HG02840 (cell line): ENCODE data around the gene FAM83E.

ENCODE experiments used
- ATAC-seq: cut with Tn5 transposase; IDR thresholded peaks from one replicate; pipeline ENCODE4 v1.9.1; 2021; ENCODE audit warnings: mild to moderate bottlenecking, moderate library complexity, moderate number of reproducible peaks; ENCODE audit not compliant: unreplicated experiment, low FRiP score

The FAM83E gene

DNA sequence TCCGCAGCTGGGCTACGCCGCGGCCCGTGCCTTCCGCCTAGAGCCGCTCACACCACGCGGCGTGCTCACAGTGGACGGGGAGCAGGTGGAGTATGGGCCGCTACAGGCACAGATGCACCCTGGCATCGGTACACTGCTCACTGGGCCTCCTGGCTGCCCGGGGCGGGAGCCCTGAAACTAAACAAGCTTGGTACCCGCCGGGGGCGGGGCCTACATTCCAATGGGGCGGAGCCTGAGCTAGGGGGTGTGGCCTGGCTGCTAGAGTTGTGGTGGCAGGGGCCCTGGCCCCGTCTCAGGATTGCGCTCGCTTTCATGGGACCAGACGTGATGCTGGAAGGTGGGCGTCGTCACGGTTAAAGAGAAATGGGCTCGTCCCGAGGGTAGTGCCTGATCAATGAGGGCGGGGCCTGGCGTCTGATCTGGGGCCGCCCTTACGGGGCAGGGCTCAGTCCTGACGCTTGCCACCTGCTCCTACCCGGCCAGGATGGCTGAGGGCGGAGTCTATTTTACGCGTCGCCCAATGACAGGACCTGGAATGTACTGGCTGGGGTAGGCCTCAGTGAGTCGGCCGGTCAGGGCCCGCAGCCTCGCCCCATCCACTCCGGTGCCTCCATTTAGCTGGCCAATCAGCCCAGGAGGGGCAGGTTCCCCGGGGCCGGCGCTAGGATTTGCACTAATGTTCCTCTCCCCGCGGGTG lies 14.9 kb upstream of the FAM83E start:
- ATAC-seq: no peak

DNA sequence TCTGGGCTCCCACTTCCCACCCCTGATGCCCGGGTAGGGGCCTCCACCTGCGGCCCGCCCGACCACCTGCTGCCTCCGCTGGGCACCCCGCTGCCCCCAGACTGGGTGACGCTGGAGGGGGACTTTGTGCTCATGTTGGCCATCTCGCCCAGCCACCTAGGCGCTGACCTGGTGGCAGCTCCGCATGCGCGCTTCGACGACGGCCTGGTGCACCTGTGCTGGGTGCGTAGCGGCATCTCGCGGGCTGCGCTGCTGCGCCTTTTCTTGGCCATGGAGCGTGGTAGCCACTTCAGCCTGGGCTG lies 14.4 kb upstream of the FAM83E start:
- ATAC-seq: no peak

DNA sequence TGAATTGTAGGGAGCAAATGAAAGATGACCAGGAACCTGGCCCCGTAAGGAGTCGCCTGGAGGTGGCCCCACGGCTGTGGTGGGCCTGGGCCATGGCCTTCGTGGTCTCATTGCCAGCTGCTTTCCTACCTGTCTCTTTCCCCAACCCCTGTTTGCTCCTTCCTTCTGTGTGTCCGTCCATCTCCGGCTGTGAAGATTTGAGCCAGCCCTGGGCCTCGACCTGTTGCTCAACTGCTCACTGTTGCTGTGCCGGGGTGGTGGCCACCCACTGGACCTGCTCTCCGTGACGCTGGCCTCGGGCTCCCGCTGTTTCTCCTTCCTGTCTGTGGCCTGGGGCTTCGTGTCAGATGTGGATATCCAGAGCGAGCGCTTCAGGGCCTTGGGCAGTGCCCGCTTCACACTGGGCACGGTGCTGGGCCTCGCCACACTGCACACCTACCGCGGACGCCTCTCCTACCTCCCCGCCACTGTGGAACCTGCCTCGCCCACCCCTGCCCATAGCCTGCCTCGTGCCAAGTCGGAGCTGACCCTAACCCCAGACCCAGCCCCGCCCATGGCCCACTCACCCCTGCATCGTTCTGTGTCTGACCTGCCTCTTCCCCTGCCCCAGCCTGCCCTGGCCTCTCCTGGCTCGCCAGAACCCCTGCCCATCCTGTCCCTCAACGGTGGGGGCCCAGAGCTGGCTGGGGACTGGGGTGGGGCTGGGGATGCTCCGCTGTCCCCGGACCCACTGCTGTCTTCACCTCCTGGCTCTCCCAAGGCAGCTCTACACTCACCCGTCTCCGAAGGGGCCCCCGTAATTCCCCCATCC lies 13.8 kb upstream of the FAM83E start:
- ATAC-seq: no peak

DNA sequence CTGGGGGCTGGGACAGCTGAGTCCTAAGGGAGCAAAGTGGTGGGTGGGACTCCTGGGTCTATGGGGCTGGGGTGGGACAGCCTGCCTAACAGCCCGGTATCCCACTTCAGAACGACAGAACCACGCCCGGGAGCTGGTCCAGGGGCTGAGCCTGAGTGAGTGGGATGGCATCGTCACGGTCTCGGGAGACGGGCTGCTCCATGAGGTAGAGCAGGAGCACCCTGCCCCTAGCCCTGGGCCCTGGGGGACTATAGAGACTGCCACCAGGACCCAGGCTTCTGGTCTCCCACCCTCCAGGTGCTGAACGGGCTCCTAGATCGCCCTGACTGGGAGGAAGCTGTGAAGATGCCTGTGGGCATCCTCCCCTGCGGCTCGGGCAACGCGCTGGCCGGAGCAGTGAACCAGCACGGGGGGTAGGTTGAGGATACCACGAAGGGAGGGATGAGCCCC lies 13.0 kb upstream of the FAM83E start:
- ATAC-seq: no peak

DNA sequence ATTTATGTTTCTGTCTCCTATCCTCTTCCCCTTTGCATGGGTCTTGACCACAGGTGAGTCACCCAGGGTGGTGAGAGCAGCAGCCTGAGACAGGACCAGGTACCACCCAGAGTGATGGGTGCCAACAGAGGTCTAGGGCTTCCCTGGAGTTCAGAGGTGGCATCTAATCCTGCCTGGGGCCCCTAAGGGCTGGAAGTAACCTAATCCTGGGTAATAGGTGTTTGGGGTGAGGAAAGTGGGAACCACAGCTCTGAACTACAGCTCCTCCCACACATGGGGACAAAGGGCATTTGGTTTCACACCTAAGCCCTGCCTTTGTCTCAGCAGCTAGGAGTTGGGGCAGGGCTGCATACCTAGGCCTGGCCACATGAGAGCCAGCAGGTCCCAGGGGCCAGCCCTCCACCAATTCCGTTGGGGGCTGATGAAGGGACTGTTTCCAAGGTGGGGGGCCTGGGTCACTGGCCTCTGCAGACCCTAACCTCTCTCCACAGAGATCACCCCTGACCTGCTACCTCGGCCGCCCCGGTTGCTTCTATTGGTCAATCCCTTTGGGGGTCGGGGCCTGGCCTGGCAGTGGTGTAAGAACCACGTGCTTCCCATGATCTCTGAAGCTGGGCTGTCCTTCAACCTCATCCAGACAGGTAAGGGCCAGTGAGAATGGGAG lies 12.5 kb upstream of the FAM83E start:
- ATAC-seq: no peak

DNA sequence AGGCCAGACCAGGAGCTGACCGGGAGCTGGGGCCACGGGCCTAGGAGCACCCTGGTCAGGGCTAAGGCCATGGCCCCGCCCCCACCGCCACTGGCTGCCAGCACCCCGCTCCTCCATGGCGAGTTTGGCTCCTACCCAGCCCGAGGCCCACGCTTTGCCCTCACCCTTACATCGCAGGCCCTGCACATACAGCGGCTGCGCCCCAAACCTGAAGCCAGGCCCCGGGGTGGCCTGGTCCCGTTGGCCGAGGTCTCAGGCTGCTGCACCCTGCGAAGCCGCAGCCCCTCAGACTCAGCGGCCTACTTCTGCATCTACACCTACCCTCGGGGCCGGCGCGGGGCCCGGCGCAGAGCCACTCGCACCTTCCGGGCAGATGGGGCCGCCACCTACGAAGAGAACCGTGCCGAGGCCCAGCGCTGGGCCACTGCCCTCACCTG lies 11.0 kb upstream of the FAM83E start:
- no peak for ATAC-seq

DNA sequence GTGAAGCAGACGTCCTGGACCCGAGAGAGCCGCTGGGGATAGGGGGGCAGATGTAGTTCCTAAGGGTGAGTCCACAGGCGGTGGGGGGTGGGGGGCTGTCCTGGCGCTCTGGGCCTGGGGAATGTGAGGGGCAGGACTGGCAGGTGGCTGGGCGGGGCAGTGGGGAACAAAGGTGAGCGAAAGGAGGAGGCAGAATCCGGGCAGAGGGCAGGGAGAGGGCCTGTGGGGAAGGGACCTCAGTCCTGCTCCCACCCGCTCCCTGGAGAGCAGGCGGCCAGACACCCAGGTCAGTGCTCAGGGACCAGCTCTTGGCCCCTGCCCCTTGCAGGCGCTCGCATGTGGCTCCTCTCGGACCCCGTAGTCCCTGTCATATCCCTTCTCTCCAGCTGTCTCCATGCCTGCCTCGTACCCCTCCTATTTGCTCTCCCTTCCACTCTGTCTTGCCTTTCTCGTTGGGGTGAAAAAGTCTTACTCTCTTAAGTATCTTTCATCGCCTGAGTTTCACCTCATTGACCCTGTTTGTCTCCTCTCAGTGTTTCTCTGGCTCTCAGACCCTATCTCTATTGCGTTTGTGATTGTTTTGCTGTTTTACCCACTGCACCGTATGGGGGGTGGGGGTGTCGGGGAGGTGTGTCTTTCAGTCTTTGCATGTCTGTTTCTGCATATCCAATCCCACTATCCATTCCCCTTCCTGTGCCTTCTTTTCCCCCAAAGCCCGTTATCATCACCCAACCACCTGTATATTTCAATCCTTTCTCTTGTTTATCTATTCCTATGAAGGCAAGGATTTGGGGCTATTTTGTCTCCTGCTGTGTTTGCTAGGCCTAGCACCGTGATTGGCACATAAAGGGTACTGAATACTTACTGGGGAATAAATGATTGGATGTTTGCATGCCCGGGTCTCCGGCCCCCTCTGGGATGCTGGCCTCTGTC lies 10.2 kb upstream of the FAM83E start:
- no peak for ATAC-seq

DNA sequence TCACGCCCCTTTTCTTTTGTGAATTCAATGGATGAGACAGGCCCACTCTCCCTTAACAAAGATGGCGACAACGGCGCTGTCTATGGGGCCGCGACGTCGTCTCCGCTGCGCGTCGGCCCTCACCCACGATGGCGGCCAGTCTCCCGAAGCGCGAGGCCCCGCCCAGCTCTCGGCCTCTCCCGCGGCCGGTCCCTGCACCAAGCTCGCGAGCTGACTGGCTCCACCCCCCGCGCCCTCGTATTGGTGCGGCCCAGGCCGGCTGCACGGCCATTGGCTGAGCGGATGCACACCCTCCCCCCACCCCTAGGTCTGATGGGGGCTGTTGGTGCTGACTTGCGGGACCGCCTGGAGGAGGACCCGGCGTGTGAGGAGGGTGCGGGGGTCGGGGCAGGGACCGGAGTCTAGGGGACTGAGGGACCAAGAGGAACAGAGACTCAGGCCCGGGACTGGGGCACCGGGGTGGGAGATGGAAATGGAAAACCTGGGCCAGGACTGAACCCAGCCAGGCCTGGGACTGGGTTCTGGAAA lies 9.3 kb upstream of the FAM83E start:
- peak; percentile 41 for ATAC-seq

DNA sequence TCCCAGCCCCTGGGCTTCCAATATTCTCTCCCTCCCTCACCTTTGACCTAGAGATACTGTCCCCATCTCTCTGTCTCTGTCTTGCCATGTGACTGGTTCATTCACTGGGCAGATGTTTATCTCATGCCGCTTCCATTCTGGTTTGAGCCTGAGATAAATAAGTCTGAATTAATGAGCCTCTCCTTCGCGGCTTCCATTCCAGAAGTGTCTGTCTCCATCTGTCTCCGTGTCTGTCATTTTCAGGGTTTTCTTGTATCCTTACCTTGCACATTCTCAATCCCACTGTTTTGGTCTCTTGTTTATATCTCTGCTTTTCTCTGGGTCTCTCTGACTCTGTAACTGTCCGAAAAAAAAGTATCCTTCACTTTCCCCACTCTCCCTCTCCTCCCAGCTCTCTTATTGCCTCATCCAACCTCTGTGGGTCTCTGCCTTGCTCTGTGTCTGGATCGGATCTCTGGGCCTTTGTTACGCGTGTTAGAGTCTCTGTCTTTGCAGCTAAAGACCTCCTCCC lies 8.7 kb upstream of the FAM83E start:
- no peak for ATAC-seq

DNA sequence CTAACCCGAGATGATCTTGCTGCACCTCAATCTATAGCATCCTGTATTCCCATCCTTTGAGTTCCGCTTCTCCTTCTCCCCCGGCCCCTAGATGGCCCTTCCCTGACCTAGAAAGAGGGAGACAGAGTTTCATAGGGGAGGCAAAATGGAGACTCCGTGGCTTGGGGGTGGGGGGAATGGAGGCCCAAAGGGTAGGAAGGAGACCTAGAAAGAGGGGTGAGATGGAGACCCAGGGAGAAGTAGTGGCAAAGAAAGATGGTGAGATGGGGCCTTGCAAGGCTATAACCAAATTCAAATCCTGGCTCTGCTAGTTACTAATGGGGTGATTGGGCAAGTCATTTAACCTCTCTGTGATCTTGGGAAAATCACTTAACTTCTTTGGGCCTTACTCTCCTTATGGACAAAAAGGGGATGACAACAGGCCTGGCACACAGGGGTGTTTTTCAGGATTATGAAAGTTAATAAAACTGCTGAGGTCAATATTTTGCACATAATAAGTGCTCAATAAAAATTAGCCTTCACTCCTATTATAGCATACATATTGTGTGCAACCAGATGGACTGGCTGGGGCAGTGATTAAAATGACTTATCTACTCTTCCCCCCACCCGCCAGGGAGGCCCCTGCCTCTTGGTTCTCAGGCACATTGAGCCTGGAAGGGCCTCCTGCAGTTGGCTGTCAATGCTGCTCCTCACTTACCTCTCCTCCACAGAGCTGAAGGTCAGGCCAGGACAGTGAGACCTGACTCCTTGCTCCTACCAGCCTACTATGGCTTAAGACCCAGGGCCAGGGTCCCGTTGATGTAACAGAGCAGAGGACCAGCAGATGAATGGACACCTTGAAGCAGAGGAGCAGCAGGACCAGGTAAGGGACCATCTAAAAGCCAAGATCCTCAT lies 5.1 kb upstream of the FAM83E start:
- ATAC-seq: no peak

DNA sequence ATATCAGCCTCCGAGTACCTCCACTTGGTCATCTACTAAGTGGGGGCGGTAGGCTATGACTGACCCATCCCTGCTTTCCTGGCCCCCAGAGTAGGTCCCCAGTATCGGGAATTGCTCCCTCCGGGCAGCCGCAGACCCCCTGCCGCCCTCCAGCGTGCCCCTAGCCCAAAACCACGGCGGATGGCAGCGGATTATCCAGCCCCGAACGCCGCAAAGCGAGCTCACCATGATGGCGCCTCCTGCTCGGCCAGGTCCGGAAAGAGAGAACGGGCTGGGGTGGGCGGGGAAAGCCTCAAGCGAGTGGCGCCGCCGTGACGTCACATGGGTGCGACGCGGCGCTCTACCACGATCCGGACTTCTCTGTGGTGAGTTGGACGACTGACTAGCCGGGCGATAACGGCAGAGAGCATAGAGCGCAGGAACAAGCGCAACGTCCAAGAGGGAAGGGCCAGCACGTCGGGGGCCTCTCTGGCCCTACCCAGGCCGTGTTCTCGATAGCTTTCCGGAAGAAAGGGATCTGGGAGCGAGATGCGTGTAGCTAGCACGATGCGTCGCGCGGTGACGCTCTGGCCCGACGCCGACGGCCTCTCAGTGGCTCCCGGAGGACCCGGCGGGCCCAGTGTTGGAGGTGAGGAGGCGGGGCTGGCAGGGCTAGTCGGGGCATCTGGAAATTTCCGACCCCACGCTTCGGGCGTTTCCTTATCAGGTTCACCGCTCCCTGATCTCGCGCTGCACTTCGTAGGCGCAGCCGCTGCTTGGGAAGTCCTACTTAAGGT lies 4.2 kb upstream of the FAM83E start, which contains the start of the genes RPL18 and SPHK2:
Gene RPL18, minus strand, starts transcription at position 263 of the 776 bp plus-strand sequence. Its CDS starts 35 bp downstream, at position 228.
Gene SPHK2, plus strand, starts transcription at position 591 of the 776 bp plus-strand sequence. CDS start 1,009 bp downstream, outside the sequence.
- peak; percentile 85 for ATAC-seq

DNA sequence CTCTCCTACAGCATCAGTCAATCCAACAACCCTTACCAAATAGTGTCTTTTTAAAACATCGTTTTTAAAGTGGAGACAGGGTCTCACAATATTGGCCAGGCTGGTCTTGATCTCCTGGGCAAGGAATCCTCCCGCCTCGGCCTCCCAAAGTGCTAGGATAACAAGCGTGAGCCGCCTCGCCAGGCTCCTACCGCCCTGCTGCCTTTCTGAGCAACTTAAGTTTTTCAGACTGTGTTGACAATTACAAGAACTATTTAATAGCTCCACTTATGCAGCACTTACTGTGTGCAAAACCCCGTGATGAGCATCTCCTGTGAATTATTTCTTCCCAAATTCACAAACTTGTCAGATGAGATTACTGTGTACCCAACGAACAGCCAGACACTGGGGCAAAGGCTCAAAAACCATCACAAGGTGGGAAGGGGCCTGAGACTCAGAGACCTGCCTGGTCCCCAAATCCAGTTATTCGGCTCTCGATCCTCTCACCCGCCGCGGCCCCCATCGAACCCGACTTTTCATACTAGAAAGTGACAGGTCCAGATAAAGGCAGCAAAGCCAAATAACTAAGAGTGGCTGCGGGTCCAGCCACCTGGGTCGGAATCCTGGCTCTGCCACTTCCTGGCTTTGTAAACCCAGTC lies 3.5 kb upstream of the FAM83E start:
- ATAC-seq: no peak

DNA sequence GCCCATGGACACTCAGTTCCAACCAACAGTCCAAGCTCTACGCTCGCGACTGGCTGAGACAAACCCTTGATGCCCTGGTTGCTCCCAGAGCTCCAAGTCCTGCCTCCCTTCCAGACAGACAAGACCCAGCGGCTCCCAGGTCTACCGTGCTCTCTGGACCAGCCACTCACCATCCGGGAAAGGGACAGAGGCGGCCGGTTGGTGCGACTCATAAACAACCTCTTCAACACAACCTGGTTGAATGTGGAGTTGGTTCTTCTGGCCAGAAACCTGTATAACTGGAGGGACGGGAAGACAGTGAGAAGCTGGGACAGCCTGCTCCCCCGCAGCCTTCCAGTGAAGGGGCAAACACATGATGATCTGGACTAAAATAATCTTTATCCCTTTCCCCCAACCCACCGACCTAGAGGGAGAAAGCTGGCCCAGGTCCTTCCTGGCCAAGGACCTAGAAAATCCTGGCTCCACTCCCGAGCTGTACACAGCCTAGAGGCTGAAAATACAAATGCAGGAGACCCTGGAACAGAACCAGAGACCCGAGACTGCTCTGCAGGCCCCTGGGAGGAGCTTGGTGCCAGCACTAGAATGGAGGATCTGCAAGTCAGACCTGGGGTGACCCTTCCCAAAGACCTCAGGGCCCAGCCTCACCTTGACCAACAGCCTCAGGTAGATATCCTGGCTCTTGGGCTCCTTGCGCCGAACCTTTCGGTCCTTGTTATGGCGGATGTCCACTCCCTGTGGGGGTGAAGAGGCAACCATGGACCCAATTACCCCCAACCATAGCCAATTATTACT lies 2.5 kb upstream of the FAM83E start:
- ATAC-seq: no peak

DNA sequence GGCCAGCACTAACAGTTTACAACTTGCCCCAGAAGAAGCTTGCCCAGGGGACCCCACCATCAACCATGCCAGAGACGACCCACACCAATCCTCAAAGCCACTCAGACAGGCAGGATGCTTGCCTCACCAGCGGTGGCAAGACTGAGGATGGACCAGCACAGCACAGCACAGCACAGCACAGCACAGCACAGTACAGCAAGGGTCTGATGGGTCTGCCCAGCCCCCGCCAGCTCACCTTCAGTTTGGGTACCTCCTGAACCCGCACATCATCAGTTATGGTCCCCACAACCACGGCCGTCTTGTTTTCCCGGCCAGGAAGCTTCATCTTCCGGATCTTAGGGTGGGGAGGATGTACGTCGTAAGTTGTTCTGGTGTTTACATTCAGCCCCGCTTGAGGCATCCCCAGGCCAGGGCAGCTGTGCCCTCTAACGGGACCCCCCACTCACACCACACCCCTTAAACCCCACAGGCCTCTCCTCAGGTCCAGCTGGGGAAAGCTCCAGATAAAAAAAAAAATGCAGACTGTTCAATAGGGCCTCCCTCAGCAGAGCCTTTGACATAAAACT lies 1.7 kb upstream of the FAM83E start:
- ATAC-seq: no peak

DNA sequence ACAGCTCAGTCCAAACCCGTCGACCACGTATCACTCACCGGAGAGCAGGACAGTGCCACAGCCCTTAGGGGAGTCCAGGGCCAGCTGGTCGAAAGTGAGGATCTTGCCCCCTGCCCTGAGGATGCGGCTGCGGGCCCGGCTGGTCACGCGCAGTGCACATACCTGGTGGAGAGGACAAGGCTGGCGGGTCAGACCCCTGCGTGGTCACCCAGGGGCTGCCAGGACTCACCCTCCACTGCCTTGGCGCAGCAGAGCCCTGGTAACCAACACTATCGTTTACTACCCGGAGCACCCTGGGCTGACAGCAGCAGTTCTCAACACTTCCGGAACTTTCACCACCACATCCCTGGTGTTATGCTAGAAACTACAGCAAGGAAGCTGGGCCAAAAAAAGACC lies 1.2 kb upstream of the FAM83E start:
- ATAC-seq: no peak

DNA sequence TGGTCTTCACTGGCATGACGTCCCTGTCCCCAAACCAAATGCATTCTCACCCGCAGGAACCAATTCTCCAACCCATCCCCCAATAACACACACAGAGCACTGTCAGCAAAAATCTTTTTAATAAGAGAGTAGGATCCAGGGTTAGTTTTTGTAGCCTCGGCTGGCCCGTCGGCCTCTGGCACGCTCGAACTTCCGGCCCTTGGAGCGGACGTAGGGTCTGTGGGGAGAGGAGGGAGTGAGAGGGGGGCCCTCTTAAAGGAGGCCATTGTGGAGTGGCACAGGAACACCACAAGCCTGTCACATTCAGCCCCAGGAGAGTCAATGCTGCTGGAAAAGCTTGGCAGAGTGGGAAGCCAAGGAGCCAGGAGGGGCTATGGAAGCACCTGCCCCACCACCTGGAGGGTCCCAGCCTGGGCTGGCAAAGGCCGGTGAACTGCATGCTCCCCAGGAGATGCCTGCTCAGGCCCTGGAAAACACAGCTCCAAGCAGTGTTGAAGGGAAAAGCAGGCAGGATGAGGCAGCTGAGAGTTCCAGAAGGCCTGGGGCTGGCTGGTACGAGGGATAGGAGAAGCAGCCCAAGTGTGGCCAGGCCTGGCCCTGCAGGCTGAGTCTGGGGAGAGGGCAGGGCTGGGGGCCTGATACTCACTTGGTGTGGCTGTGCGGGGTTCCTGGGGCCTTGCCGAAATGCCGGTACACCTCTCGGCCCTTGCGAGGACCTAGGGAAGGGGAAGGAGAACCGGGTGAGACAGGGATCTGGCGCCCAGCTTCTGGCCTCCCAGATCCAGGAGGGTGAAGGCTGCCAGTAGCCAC lies 560 bp upstream of the FAM83E start:
- no peak for ATAC-seq
